ENCODE data around the gene SRSF4.

GRCh38 chr1:29169976-29170375 lies 11.7 kb downstream of the SRSF4 start:
- TF ChIP-seq EZH2 (IDR thresholded peaks at IDR 0.05; ENCODE audit: low read length, unreplicated experiment) (no peak), EZH2phosphoT487 (IDR thresholded peaks at IDR 0.05; ENCODE audit: borderline replicate concordance, low read length) (no peak)
